ENCODE measurements around the gene ATG9B.
"Not testable (repeated sequence)": the region's sequence is repeated elsewhere in the genome, so short reads cannot be mapped to it uniquely, and the experiment has no call there.

ATG9B gene

DNA sequence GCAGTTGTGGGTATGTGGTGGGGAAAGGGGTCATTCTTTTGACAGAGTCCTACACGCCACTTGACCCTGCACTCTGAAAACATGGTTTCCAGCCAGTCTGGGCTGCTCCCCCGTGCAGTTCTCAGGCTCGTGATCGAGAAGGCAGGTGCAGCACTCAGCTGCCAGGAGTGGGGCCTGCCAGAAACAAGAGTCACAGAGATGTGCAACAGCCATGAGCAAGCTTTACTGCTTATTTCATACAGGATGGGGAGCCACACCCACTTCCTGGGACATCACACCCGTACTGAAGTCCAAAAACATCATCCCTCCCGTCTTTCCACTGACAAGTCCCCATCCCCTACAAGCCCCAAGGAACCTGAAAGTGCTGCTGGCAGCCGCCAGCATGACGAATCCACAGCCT is 9.3 kb downstream of the ATG9B start:
- no peak for DNase-seq

DNA sequence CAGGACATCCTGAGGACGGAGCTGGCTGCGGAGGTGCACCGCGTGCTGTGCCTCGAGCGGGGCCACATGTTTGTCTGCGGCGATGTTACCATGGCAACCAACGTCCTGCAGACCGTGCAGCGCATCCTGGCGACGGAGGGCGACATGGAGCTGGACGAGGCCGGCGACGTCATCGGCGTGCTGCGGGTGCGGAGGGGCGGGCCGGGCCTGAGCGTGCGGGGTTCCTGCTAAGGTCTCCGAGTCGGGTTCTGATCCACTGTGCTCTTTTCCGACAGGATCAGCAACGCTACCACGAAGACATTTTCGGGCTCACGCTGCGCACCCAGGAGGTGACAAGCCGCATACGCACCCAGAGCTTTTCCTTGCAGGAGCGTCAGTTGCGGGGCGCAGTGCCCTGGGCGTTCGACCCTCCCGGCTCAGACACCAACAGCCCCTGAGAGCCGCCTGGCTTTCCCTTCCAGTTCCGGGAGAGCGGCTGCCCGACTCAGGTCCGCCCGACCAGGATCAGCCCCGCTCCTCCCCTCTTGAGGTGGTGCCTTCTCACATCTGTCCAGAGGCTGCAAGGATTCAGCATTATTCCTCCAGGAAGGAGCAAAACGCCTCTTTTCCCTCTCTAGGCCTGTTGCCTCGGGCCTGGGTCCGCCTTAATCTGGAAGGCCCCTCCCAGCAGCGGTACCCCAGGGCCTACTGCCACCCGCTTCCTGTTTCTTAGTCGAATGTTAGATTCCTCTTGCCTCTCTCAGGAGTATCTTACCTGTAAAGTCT is 10.4 kb downstream of the ATG9B start:
- DNase-seq: peak; percentile 85

DNA sequence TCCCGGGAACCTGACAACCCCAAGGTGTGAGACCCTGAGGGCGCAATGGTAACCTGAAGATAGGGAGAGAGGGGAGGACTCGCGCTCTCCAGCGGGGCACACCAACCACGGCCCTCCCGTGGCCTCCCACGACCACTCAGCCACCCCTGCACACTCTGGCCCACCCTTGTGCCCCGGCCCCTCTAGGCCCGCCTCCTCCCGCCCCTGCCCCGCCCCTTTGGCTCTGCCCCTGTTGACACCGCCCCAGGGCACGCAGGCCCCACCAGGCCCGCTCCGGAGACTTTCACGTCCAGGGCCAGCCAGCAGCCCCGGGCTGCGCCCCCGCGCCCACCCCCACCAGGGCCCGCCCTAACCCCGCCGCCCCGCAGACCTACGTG is 10.9 kb downstream of the ATG9B start:
- no peak for DNase-seq

DNA sequence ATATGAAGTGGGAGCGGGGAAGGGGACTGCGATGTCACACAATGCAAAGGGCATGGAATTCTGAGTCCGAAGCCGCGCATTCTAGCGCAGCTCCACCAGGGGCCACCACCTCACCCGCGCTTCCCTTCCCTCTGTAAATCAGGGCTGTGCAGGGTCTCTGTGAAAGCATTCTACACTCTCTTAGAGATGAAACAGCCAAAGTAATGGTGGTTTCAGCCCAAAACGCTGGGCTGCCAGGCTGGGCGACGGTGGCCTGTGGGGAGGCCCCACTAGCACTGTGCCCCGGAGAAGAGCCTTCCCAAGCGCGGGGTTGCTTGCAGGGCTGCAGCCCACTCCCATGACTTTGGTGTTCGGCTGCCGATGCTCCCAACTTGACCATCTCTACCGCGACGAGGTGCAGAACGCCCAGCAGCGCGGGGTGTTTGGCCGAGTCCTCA is 11.4 kb downstream of the ATG9B start:
- DNase-seq: peak; percentile 66

DNA sequence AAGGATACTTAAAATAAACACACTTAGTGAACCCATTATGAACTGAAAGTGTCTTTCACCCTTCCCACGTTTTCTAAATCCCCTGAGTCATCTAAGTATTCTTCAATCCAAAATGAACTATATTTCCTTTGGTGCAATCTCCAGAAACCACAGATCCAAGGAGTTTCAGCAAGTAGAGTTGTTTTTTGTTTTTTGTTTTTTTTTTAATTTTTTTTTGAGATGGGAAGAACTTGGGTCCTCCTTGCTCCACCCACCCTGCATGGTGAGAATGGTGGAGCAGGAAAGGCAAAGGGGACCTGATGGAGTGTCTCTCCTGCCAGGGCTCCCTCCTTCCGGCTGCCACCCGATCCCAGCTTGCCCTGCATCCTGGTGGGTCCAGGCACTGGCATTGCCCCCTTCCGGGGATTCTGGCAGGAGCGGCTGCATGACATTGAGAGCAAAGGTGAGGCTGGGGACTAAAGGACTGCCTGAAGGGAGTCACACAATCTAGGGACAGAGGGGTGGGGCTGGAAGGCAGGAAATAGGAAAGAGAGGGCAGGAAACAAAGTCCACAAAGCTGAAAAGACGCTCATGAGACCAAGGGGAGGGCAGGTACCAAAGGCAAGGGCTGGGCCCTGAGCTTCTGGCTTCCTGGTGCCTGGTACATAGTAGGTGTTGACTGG is 12.1 kb downstream of the ATG9B start:
- no peak for DNase-seq

DNA sequence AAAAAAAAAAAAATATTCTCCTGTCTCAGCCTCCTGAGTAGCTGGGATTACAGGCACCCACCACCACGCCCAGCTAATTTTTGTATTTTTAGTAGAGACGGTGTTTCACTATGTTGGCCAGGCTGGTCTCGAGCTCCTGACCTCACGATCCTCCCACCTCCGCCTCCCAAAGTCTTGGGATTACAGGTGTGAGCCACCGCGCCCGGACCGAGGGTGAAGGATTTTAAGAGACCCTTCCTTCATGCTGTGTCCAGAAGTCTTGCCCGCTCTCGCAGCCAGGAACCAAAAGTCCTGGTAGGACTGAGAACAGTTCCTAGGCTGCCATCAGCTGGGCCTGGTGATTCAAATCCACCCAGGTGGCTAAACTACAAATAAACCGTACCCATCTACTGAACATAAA is 12.7 kb downstream of the ATG9B start:
- DNase-seq: not testable (repeated sequence)

DNA sequence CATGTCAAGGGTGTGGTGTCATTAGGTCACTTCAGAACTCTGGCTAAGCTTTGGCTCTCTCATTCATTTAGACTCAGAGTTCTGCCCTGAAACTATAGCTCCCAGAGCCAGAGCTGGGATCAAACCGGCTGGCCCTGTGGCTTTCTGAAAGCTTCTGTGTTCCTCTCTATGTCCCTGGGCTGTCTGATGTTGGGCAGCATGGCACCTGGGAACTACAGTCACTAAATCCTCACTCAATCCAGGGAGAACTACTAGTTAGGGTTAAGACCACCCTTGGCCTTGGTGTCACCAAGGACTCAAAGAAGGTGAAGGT is 13.2 kb downstream of the ATG9B start:
- DNase-seq: no peak

DNA sequence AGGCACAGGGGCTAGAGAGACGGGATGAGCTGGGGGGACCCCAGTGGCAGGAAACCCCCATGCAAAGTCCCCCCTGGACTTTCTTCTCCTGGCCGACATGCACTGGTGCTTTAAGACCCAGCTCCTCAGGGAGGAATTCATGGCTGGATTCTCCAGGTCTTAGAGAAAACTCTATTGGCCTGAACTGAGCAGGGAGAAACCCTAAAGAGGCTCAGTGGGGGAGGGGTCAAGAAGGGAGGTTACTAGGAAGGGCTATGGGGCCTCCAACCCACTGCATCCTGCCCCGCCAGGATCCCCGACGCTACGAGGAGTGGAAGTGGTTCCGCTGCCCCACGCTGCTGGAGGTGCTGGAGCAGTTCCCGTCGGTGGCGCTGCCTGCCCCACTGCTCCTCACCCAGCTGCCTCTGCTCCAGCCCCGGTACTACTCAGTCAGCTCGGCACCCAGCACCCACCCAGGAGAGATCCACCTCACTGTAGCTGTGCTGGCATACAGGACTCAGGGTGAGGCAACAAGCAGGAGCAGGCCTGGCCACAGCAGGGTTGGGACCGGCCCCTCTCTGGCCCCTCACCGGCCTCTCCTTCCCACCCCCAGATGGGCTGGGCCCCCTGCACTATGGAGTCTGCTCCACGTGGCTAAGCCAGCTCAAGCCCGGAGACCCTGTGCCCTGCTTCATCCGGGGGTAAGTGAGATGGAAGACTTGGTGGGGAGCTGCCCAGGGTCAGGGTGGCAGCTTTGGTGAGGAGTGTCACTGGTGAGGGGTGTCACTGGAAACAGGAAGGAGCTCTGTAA is 13.8 kb downstream of the ATG9B start:
- peak; percentile 62 for DNase-seq

DNA sequence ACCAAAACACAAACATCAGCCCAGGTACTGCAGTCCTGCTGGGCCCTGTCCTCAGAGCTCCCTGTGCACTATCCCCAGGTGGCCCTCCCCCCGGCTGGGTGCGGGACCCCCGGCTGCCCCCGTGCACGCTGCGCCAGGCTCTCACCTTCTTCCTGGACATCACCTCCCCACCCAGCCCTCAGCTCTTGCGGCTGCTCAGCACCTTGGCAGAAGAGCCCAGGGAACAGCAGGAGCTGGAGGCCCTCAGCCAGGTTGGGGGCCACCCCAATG is 14.3 kb downstream of the ATG9B start:
- no peak for DNase-seq

DNA sequence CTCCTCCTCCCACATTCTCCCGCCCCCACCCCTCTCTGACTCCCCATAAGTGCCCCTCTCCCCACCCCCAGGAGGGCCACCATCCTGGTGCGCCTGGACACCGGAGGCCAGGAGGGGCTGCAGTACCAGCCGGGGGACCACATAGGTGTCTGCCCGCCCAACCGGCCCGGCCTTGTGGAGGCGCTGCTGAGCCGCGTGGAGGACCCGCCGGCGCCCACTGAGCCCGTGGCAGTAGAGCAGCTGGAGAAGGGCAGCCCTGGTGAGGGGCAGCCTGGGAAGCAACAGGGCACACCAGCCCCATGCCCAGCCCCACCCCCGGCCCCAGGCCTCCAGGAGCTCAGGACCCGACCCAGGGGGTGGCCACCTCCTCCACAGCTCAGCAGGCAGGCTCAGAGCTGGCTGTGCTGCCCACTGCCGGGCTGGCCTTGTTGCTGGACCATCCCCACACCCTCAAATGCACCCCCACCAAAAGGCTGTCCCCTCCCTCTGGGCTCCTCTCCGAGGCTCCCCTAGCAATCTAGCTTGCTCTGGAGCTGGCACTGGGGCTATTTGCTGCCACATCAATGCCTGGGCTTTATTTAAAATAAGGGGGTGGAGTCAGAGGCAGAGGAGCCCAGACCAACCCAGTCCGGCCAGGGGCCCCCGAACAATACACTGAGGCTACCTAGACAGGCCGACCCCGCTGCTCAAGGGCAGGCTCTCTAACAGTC is 14.8 kb downstream of the ATG9B start:
- DNase-seq: peak; percentile 66

DNA sequence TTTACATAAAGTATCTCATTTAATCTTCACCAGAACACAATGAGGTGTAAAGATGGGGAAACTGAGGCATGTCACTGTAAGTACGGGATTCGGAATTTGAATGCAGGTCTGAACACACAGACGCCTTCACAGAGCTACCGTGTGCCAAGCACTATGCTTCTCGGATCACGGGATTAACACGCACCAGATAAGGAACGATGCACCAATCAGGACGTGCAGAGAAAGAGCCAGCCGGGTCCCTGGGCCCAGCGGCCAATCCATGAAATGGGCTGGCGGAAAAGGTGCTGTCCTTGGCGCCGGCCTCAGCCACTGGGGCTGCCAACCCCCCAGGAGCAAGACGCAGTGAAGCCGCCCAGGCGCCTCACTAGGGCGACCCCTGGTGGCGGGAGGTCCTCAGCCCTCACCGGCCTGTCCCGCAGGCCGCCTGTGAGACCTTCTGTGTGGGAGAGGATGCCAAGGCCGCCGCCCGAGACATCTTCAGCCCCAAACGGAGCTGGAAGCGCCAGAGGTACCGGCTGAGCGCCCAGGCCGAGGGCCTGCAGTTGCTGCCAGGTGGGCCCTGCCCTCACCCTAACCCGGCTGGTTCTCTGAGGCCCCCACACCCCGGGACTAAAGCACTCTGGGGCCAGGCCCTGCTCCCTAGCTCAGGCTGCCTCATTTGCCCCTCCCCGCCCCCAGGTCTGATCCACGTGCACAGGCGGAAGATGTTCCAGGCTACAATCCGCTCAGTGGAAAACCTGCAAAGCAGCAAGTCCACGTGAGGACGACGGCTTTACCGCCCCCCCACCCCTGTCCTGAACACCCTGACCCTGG is 15.6 kb downstream of the ATG9B start:
- DNase-seq: peak; percentile 63

DNA sequence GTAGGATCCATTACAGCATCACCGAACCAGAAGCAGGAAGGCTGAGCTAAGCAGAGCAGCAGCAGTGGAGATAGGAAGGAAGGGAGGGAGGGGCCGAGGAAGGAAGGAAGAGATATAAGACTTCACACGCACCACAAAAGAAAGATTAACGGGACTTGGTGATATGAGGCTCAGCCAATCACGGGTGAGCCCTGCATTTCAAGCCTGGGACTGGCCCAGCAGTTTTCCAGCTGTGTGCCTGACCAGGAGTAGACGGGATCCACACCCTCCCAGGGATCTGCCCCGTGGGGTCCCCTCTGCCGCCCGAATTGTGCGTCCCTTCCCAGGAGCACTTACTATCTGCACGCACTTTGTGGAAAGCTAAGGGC is 16.2 kb downstream of the ATG9B start:
- no peak for DNase-seq

DNA sequence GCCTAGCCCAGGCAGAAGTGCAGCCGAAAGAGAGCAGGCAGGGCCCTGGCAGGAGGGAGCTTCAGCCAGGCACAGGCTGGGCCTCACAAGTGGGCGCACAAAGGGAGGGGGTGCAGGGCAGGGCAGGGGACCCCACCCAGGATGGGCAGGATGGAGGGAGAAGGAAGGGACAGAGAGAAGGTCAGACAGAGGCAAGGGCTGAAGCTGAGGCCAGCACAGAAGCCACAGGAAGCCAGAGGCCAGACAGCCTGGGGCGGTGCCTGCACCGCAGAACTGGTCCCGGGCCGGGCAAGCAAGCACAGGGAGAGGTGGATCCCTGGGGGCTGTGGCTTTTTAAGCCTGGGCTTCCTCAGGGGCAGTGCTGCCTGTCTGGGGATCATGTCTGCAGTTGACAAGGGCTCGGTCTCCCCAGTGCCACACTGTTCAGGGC is 16.8 kb downstream of the ATG9B start:
- peak; percentile 75 for DNase-seq

DNA sequence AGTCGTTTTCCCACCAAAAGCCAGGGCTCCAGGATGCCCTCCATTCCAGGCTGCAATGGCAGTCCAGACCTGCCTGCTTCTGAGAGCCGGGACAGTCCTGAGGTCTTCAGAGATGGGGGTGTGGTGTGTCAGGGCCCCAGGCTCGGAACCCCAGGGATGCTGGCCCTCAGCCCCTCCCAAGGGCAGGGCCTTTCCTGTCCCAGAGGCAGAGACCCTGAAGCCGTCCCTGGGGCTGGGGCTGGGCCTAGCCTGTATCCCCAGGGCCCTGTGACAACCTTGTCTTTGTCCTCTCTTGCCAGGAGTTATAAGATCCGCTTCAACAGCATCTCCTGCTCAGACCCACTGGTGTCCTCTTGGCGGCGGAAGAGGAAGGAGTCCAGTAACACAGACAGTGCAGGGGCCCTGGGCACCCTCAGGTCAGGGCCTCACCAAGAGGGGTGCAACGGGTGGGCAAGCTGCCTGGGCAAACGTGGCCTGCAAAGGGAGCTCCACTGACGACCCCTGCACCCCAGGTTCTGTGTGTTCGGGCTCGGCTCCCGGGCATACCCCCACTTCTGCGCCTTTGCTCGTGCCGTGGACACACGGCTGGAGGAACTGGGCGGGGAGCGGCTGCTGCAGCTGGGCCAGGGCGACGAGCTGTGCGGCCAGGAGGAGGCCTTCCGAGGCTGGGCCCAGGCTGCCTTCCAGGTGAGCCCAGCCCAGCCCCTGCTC is 17.5 kb downstream of the ATG9B start:
- peak; percentile 27 for DNase-seq

DNA sequence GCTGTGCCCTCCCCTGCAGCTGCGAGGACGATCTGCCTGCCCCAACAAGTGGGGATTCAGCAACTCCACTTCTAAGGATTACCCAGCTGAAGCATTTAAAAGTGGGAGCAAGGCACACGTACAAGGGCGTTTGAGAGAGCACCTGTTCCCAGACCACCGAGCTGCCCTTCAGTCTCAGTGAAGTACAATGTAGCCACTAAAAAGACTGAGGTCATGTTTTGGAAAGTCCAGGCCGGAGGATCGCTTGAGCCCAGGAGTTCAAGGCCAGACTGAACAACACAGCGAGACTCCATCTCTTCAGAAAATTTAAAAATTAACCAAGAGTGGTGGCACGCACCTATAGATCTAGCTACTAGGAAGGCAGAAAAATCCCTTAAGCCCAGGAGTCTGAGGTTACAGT is 18.7 kb downstream of the ATG9B start:
- DNase-seq: no peak

DNA sequence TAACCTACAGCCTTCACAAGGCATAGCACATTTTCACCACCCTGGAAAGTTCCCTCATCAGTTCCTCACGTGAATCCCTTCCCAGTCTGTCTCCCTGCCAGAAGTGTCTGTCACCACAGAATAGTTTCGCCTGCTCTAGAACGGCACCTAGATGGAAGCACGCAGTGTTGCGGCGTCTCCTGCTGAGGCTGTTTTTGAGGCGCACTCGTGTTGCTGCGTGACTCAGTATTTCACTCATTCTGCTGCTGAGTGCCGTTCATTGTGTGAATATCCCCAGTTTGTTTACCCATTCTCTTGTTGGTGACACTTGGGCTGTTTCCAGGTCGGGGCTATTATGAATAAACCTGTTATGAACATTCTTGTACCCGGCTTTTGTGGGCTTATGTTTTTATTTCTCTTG is 20.7 kb downstream of the ATG9B start:
- no peak for DNase-seq

DNA sequence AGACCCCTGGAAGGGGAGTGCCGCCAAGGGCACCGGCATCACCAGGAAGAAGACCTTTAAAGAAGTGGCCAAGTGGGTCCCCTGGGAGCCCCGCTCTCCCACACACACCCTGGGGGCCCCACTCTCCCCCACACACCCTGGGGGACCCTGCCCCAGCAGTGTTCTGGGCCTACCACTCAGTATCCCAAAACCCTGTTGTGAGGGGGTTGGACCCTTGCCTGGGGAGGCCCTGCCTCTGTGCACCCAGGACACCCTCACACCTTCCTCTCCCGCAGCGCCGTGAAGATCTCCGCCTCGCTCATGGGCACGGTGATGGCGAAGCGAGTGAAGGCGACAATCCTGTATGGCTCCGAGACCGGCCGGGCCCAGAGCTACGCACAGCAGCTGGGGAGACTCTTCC is 22.7 kb downstream of the ATG9B start:
- no peak for DNase-seq

DNA sequence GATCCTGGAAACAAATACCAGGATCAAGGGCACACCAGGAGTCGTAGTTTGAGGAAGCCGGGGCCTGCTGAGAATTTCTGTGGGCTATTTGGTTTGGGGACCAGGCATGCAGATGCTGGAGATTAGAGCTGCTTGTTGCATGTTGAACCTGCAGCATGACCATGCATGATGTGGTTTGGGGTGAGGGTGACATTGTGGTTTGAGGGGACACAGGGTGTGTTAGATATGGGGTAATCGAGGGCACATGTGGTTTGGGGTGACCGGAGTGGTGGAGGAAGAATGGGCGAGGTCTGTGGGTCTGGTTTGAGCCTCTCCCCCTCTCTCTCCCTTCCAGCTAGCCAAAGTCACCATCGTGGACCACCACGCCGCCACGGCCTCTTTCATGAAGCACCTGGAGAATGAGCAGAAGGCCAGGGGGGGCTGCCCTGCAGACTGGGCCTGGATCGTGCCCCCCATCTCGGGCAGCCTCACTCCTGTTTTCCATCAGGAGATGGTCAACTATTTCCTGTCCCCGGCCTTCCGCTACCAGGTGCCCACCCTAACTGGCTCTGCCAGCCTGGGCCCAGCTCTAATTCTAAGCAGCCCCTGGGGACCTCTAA is 23.3 kb downstream of the ATG9B start:
- DNase-seq: peak; percentile 10

DNA sequence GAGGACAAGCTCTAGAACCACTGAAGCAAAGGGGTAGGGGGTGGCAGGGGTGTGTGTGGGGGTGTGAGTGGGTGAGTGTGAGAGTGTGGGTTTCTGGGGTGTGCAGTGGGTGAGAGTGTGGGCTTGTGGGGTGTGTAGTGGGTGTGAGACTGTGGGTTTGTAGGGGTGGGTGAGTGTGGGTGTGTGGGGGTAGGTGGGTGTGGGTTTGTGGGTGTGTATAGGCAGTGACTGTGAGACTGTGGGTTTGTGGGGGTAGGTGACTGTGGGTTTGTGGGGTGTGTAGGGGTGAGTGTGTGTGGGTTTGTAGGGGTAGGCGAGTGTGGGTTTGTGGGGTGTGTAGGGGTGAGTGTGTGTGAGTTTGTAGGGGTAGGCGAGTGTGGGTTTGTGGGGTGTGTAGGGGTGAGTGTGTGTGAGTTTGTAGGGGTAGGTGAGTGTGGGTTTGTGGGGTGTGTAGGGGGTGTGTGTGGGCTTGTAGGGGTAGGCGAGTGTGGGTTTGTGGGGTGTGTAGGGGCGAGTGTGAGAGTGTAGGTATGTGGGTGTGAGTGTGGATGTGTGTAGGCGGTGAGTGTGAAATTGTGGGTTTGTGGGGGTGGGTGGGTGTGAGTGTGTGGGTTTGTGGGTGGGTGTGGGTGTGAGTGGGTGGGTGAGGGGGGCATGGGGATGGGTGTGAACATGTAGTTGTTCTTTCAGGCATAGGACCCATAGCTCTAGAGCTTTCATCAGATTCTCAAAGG is 24.6 kb downstream of the ATG9B start:
- DNase-seq: no peak

DNA sequence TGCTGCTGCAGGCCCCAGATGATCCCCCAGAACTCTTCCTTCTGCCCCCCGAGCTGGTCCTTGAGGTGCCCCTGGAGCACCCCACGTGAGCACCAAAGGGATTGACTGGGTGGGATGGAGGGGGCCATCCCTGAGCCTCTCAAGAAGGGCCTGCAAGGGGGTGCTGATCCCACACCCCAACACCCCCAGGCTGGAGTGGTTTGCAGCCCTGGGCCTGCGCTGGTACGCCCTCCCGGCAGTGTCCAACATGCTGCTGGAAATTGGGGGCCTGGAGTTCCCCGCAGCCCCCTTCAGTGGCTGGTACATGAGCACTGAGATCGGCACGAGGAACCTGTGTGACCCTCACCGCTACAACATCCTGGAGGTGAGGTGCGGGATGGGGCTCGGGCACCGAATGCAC is 25.3 kb downstream of the ATG9B start:
- peak; percentile 17 for DNase-seq

DNA sequence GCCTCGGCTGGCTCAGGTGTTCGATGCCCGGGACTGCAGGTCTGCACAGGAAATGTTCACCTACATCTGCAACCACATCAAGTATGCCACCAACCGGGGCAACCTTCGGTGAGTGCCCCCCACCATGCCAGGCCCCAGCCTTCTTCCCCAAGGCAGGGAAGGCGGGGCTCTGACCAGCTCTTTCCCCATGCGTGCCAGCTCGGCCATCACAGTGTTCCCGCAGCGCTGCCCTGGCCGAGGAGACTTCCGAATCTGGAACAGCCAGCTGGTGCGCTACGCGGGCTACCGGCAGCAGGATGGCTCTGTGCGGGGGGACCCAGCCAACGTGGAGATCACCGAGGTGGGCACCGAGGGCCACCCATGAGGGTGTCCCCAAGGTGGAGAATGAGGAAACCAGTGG is 26.0 kb downstream of the ATG9B start:
- DNase-seq: peak; percentile 10
